ENCODE data around the gene KRTAP2-3. TPM values are rescaled to one million over a fixed set of nuclear protein-coding genes. Genes with fewer than 3 reads are reported as not detected.
"Not testable (repeated sequence)": the region's sequence is repeated elsewhere in the genome, so short reads cannot be mapped to it uniquely, and the experiment has no call there.

Gene KRTAP2-3
- total and polyA plus RNA-seq, 10 of the 15 experiments (the other 5 are each of a cell fraction or from before 2014, with no cell fraction given): not detected

- WGBS (ENCODE audit: insufficient coverage, insufficient replicate concordance, low lambda C conversion rate, missing lambda C conversion rate): 90% methylated on average over 1 of the region's 1 CpG
- Histone ChIP-seq H3K4me1 (ENCODE audit: control insufficient read depth, insufficient read depth, low read length) (no peaks in the 10 kb centered on the region), H3K36me3 (ENCODE audit: control insufficient read depth in 2 of 2, insufficient read depth in 2 of 2, low read length in 1 of 2) (no peaks in the 10 kb centered on the region), H3K4me2 (ENCODE audit: control insufficient read depth, insufficient read depth) (no peak overlapping the region), H3K9me3 (replicated peaks; ENCODE audit: control insufficient read depth, insufficient read depth, low read length) (no peaks in the 10 kb centered on the region), H3K9ac (ENCODE audit: control insufficient read depth, insufficient read depth, low read length) (no peak overlapping the region), H3K27ac (ENCODE audit: control insufficient read depth, insufficient read depth) (no peak overlapping the region), H4K20me1 (ENCODE audit: control insufficient read depth, insufficient read depth) (no peaks in the 10 kb centered on the region), H2AFZ (ENCODE audit: control insufficient read depth, low read depth, low read length) (no peak overlapping the region), H3K27me3 (replicated peaks in 1 of 2; ENCODE audit: control insufficient read depth in 2 of 2, insufficient read depth in 2 of 2, low read length in 1 of 2) (no peaks in the 10 kb centered on the region; a peak in 1 of 4 replicates), H3K4me3 (no peak overlapping the region), H3K79me2 (ENCODE audit: control insufficient read depth, insufficient read depth, low read length) (no peaks in the 10 kb centered on the region)
- BruUV-seq (replicated peaks): no TSS peak
- in situ Hi-C loops (cut with MboI) (no loop called here), intact Hi-C loops (cut with micrococcal nuclease; ENCODE audit: unreplicated experiment) (no loop called here)
- FAIRE-seq (no peak), DNase-seq (ENCODE audit: low read depth, low spot score) (no peak), ATAC-seq (no peak)
- ChIA-PET SMC1A (ENCODE audit: uncharacterized antibody, unreplicated experiment) (interaction anchor here (0.7 kb wide), 1 partner anchor 21 kb away, joined by 3 read pairs; no protein-coding TSS in a partner anchor), POLR2A (no interaction called here), RAD21 (ENCODE audit: unreplicated experiment) (no interaction called here), CTCF (interaction anchor here (0.7 kb wide), 1 partner anchor 617 kb away, joined by 3 read pairs; no protein-coding TSS in a partner anchor)
- TF ChIP-seq IRF5 (IDR thresholded peaks at IDR 0.05; ENCODE audit: borderline replicate concordance) (no peak), SREBF2 (IDR thresholded peaks at IDR 0.05; ENCODE audit: low read length) (no peak)
These were observed 17.0 kb downstream of the KRTAP2-3 start for GRCh38 chr17:41042953-41043352.

GRCh38 chr17:41040783-41041571, 18.9 kb downstream of the KRTAP2-3 start, which contains the start of gene KRTAP1-1:
TSS of gene KRTAP1-1 (minus strand) at chr17:41041450. CDS start at chr17:41041397, 53 bp downstream.
- CTCF ChIA-PET; H3K9ac ChIP-seq (ENCODE audit: control insufficient read depth, insufficient read depth, low read length); H3K4me2 ChIP-seq (ENCODE audit: control insufficient read depth, insufficient read depth); RAD21 ChIA-PET (ENCODE audit: unreplicated experiment); FAIRE-seq; intact Hi-C loops (cut with micrococcal nuclease; ENCODE audit: unreplicated experiment); SMC1A ChIA-PET (ENCODE audit: uncharacterized antibody, unreplicated experiment); ATAC-seq; H3K4me3 ChIP-seq; H4K20me1 ChIP-seq (ENCODE audit: control insufficient read depth, insufficient read depth); H3K9me3 ChIP-seq (replicated peaks; ENCODE audit: control insufficient read depth, insufficient read depth, low read length); H3K27ac ChIP-seq (ENCODE audit: control insufficient read depth, insufficient read depth); H3K36me3 ChIP-seq (ENCODE audit: control insufficient read depth in 2 of 2, insufficient read depth in 2 of 2, low read length in 1 of 2); H3K27me3 ChIP-seq (replicated peaks in 1 of 2; ENCODE audit: control insufficient read depth in 2 of 2, insufficient read depth in 2 of 2, low read length in 1 of 2); BruUV-seq (replicated peaks); in situ Hi-C loops (cut with MboI); H3K79me2 ChIP-seq (ENCODE audit: control insufficient read depth, insufficient read depth, low read length); POLR2A ChIA-PET; DNase-seq (ENCODE audit: low read depth, low spot score); H3K4me1 ChIP-seq (ENCODE audit: control insufficient read depth, insufficient read depth, low read length); H2AFZ ChIP-seq (ENCODE audit: control insufficient read depth, low read depth, low read length): not testable (repeated sequence)
- WGBS (ENCODE audit: insufficient coverage, insufficient replicate concordance, low lambda C conversion rate, missing lambda C conversion rate): 26% methylated on average over 14 of the region's 14 CpGs

Measured in GM12878 (cell line).